Measurements from ENCODE around the gene CBX1.

DNA sequence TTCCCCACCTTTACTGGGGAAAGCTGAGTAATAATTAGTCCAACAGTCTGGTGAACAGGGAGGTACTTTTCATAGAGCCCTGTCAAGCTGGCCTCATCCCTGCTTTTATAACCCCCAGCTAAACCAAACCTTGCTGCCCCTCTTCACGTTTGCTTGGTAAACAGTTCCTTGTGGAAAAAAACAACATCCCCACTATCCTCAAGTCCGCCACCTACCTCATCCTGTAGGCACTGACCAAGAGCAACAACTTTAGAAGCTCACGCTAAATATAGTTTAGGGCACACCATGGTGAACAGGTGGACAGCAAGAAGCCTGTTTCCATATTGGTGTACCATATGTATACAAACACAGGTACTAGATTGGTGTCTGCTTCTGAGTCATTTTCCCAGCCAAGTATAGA is 36.6 kb downstream of the CBX1 start:
- TF ChIP-seq POLR2AphosphoS5 (IDR thresholded peaks at IDR 0.05) (no peak), POLR2A (IDR thresholded peaks at IDR 0.05) (no peak)
- TF ChIP-seq, protein P1, sequence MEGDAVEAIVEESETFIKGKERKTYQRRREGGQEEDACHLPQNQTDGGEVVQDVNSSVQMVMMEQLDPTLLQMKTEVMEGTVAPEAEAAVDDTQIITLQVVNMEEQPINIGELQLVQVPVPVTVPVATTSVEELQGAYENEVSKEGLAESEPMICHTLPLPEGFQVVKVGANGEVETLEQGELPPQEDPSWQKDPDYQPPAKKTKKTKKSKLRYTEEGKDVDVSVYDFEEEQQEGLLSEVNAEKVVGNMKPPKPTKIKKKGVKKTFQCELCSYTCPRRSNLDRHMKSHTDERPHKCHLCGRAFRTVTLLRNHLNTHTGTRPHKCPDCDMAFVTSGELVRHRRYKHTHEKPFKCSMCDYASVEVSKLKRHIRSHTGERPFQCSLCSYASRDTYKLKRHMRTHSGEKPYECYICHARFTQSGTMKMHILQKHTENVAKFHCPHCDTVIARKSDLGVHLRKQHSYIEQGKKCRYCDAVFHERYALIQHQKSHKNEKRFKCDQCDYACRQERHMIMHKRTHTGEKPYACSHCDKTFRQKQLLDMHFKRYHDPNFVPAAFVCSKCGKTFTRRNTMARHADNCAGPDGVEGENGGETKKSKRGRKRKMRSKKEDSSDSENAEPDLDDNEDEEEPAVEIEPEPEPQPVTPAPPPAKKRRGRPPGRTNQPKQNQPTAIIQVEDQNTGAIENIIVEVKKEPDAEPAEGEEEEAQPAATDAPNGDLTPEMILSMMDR (IDR thresholded peaks at IDR 0.05), result no peak

All from upper lobe of left lung (tissue), 4 donors.